ENCODE results near the gene RPS6KL1.
A peak's percentile ranks its signal among the peaks of the same experiment; 100 is the strongest.

The RPS6KL1 gene

GRCh38 chr14:74953686-74954085 lies 30.6 kb upstream of the RPS6KL1 start:
- Histone ChIP-seq H3K4me3 (peak overlapping the region; percentile 38 to 59 (median 47)), H3K27ac (peak overlapping the region in 7 of 21 experiments; percentile 3 to 78 (median 46))

DNA sequence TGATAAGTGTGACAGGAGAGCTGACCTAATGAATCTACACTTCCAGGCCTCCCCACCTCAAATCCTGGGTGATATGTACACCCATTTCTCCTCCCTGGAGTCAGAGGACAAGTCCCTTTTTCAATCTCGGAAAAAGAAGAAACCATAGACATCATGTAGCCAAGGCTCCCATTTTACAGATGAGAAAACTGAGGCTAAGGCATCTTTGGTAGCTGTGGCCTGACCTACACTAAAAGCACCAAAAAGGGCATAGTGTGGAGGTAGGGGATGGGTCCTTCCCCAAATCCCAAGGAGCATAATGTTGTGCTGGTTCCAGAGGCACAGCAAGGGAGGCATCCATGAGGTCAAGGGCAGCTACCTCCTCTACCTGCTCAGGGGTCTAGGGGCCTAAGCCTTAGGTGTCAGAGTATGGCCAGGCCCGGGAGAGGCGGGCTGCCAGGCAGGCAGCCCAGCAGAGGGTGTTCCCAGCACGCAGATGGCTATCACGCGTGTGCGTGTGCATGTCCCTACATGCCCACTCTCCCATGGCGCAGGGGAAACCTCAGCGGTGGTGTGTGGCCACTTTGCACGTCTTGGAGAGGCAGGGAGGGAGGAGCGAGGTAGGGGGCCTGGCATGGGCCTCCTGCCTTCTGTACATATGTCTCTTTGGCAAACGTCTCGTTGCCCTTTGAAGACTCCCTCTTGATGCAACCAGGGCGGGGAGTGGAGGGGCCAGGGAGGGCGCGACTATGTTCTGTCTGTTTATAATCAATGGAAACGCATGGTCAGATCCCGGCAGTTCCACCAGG lies 29.8 kb upstream of the RPS6KL1 start:
- peak overlapping the region in 4 of 21 experiments; percentile 3 to 78 (median 8) for H3K27ac ChIP-seq
- H3K4me3 ChIP-seq, result peak overlapping the region in 5 of 7 experiments; percentile 46 to 59 (median 47)

DNA sequence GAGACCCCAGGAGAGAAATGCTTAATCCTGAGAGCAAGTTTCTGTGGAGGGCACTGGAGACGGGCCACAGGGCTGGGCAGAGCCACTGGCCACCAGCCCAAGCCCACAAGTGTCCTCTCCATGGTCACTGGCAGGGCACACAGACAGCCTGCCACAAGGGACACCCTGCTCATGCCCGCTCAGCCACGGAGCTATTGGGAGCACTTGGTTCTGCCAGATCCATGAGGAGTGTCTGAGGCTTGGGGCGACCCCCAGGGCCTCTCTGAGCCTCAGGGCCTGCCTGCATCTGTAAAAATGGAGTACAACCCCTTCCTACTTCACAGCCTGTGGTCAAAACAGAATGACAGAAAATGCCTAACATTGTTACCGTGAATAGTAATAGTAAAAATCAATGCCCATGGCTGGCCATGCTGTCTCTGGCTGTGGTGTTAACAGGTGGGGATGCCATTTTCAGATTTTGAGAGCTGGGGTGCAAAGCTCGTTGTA lies 29.2 kb upstream of the RPS6KL1 start:
- Histone ChIP-seq H3K27ac (peak overlapping the region in 3 of 21 experiments; percentile 1 to 7 (median 5)), H3K4me3 (peak overlapping the region in 1 of 7 experiments; percentile 0)

DNA sequence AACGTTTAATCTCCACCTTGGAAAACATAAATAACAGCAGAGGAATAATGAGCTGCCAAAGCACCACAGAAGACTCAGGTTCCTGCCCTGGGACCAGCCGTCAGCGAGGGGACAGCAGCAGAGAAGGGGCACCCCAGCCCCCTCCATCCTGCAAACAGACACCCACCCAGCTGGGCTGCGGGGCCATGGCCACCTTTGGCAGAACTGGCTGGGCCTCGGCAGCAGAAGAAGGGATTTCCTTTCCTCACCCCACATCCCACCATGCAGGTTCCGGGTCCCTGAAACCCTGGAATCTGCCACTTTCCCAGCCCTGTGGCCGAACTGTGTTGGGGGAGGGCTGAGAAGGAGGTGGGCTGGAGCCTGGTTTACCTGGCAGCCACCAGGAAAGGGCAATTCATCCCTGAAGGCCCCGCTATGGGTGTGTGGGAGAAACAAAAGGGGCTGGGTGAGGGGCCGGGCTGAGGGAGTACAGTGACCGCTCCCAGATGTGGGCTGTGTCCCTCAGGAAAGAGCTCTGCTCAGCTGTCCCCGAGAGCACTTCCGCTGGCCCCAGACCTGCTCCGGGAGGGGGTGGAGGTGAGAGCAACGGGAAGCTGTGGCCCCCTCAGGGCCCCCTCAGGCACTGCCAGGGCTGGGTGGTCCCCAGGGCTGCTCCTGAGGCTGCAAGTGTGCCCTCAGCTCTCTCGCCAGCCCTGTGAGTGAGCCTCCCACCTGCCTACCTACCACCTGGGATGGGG lies 28.6 kb upstream of the RPS6KL1 start:
- Histone ChIP-seq H3K27ac (peak overlapping the region in 3 of 21 experiments; percentile 1 to 7 (median 5)), H3K4me3 (no peak overlapping the region)

DNA sequence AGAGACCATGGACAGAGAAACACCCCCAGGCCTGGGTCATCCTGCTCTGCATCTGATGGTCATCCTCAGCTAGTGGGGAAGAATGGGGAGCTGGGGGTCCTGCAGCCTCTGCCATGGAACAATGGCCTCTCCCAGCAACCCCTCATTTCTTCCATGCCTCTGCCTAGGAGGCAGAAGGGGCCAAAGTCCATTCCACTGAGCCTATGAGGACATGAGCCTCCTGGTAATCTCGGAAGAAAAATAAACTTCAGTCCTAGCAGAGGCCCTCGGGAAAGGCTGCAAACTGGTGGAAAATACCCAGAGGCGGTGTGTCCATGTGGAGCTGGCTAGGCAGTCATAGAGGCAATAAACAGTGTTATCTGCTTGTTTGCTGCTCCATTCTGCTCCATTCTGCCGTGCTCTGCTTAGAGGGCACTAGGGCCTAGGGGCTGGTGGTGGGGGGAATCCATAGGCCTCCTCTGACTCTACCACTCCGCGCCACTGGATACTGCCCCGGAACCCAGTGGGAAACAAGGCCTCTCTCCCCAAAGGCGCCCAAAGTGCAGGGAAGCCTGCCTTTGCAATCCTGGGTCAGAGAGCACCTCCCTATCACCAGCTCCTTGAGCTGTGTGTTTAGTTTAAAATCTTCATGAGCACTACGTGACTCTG lies 27.9 kb upstream of the RPS6KL1 start:
- no peak overlapping the region for H3K4me3 ChIP-seq
- no peak overlapping the region for H3K27ac ChIP-seq

DNA sequence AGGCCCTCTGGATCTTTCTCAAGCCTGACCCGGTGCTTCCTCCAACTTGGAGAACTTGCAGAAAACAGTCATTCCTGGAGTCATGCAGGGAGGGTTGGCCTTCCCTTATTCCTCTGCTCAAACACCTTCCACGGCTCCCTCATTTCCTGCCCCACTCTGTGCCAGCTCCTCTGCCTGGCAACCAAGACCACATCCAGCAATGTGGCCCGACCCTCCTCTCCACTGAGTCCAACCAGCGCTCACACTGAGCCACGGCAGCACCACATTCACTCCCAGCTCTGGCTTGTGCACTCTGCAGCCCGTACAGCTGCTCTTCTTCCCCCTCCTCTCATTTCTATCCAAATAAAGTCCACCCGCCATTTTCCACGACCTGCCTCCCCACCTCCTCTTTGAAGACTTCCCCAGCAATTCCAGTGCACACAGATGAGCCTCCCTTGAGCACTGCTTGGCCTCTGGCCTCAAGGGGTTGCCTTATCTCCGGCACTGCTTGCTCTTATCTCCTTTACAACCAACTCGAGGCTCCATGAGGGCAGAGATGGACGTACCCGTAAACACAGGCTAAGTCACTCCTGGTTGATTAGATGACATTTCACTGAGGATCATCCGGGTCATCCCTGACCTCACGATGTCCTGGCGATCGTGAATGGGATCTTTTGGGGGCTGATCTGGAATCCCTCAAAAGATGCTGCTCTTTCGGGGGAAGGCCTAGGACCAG lies 27.0 kb upstream of the RPS6KL1 start:
- no peak overlapping the region for H3K4me3 ChIP-seq
- peak overlapping the region in 1 of 21 experiments; percentile 4 for H3K27ac ChIP-seq

DNA sequence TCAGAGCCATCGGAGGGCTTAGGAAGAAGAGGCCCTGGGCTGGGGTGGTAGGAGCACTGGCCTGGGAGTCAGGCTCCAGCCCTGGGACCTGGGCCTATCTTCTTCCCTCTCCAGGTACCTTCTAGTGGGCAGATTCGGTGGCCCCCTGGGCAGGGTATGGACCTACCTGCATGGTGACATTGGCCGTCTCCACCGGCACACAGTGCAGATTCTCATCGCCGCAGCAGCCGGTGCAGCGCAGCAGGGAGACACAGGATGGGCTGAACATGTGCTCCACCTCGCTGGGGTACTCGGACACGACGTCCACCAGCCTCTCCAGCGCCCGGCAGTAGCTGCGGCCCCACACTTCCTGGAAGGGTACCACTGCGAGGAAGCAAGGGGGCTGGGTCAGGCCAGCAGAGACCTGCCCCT lies 26.1 kb upstream of the RPS6KL1 start:
- no peak overlapping the region for H3K27ac ChIP-seq
- no peak overlapping the region for H3K4me3 ChIP-seq

- H3K4me3 ChIP-seq, result peak overlapping the region in 1 of 7 experiments; percentile 11
- peak overlapping the region in 4 of 21 experiments; percentile 3 to 31 (median 16) for H3K27ac ChIP-seq
Observed at GRCh38 chr14:74948228-74949175, 25.4 kb upstream of the RPS6KL1 start.

GRCh38 chr14:74947353-74948227 lies 24.5 kb upstream of the RPS6KL1 start:
- H3K4me3 ChIP-seq, result peak overlapping the region in 1 of 7 experiments; percentile 11
- peak overlapping the region in 3 of 21 experiments; percentile 31 to 65 (median 32) for H3K27ac ChIP-seq

DNA sequence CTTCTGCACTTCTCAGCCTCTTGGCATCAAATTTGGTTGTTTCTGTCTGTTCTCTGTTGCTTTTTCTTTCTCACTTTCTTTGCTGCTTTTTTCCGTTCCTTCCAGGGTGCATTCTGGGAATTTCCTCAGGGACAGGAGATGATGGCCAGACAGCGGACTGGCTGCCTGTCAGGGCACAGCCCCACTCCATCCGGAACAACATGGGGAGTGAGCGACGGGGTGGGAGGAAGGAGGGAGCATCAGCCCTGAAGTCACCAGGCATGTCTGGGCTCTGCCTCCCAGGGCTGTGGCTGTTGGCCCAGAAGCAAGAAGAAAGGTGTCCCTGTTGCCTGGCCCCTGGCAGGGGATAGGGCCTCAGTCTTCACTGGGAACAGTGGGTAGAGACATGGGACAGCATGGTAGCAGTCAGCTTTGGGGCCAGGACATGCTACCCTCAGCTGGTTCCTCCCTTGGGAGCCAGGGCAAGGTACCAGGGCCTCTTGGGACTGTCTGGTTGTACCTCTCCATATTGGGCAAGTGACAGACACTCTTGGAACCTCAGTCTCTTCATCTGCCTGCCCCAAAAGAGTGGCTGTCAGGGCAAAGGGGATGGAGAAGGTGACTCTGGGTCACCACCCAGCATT lies 23.7 kb upstream of the RPS6KL1 start:
- Histone ChIP-seq H3K4me3 (no peak overlapping the region), H3K27ac (peak overlapping the region in 5 of 21 experiments; percentile 28 to 65 (median 32))

GRCh38 chr14:74945852-74946658 lies 23.0 kb upstream of the RPS6KL1 start:
- Histone ChIP-seq H3K27ac (peak overlapping the region in 7 of 21 experiments; percentile 2 to 65 (median 38)), H3K4me3 (no peak overlapping the region)

DNA sequence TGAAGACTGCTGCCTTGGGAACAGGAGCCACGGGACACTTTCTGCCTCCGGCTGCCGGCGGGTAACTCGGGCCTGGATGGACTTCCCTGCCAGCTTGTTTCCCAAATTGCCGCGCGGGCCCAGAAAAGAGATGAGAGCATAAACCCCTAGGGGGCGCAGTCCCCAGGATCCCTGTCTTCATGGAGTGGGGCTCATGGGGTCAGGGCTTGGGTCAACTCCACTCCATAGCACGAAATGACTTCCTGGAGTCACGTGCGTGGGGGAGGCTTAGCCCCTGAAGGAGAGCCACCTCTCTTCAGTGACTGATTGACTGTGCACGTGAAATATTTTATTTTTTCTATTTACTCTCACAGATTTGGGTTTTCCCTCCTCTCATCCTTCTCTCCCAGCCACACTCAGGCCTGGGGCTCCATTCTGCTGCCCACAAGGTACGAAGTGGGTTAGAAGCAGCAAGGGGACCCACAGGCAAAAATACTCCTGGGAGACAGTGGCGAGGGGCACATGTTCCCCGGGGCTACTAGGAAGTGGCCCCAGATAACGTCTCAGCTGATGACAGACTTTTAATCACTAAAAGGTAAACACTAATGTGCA lies 22.3 kb upstream of the RPS6KL1 start:
- Histone ChIP-seq H3K27ac (peak overlapping the region in 3 of 21 experiments; percentile 38 to 64 (median 48)), H3K4me3 (no peak overlapping the region)

DNA sequence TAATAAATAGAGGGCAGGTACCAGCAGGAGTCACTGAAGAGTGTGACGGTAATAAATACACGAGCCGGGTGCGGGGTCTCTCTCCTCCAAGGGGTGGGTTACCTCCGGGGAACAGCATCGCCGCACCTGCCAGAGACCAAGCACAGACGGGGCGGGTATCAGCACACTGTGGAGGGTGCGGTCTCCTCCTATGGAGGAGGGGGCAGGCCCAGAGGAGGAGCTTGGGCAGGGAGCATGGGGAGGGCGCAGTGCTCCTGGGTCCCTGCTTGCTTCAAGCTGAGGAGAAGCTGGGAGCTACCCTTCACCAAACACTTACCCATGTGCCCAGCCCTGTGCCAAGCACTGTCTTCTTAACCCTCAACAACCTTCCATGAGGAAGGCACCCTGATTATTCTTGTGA lies 19.5 kb upstream of the RPS6KL1 start:
- H3K4me3 ChIP-seq, result no peak overlapping the region

GRCh38 chr14:74942181-74942580 lies 19.1 kb upstream of the RPS6KL1 start:
- Histone ChIP-seq H3K27ac (peak overlapping the region; percentile 14 to 86 (median 77)), H3K4me3 (no peak overlapping the region)

More for the DNA sequence above, 19.5 kb upstream of the RPS6KL1 start:
- H3K27ac ChIP-seq, result peak overlapping the region in 18 of 21 experiments; percentile 14 to 86 (median 78)

DNA sequence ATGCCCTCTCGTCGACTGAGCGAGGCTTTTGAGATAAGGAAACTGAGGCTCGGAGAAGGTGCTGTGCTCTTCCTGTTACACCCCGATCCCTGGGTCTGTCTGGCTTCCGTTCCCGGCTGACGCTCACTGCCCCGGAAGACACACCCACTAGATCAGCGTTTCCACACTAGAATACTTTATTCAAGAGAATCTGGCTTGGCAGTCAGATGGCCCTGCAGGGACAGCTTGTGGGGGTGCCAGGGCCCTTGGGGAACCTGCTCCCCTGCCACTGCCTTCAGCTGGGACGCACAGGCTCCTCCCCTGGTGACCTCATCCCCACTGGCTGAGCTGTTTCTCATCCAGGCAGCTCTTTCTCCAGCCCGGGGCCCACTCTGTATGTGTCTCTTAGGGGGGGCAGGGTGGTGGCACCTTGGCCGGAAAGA lies 18.6 kb upstream of the RPS6KL1 start:
- H3K4me3 ChIP-seq, result no peak overlapping the region
- peak overlapping the region; percentile 14 to 86 (median 77) for H3K27ac ChIP-seq

Data from skin epidermis (tissue), 12 donors.